IMR-90 (cell line): ENCODE measurements around the gene FBXW2. TPM values are rescaled to one million over a fixed set of nuclear protein-coding genes. Genes with fewer than 3 reads are reported as not detected.

Experiments used
- ATAC-seq: fragments of 200-7000 bp; cut with Tn5 transposase; 2 replicates; pipeline ENCODE4 v1.9.1; 2020; ENCODE audit warnings: low read depth, mild to moderate bottlenecking, moderate library complexity
- BruUV-seq: library from RNA; stranded (reverse); fragments of 400-500 nt; replicated peaks from 2 replicates; lab custom pipeline; 2021; lab: Mats Ljungman, UMichigan
- CTCF ChIA-PET: fragments of 300-600 bp; formaldehyde crosslinking; extraction: SDS; loops from one replicate; lab custom pipeline; 2021; ENCODE audit warnings: antibody characterized with exemption; lab: Yijun Ruan, JAX
- POLR2A ChIA-PET: fragments of 300-600 bp; sonication (Branson Sonifier 250); formaldehyde crosslinking; loops from one replicate; lab custom pipeline; 2022; ENCODE audit warnings: antibody characterized with exemption; ENCODE audit not compliant: unreplicated experiment; lab: Charles Lee
- DNase-seq: peaks from one replicate; pipeline ENCODE4 v3.0.0; 2013
- H2AFZ ChIP-seq: replicated peaks from 2 replicates; pipeline ENCODE3; 2013; ENCODE audit warnings: low read length, mild to moderate bottlenecking; ENCODE audit not compliant: poor library complexity
- H2AK5ac ChIP-seq: 2 replicates; pipeline ENCODE4 v1.6.1; 2013; ENCODE audit warnings: low read depth, low read length, inconsistent platforms
- H2AK9ac ChIP-seq: replicated peaks from 2 replicates; pipeline ENCODE3; 2013; ENCODE audit warnings: mild to moderate bottlenecking, low read depth, low read length, moderate library complexity; ENCODE audit not compliant: poor library complexity
- H2BK120ac ChIP-seq: 2 replicates; pipeline ENCODE4 v1.6.1; 2013; ENCODE audit warnings: low read depth, low read length, inconsistent platforms
- H2BK15ac ChIP-seq: 3 replicates; pipeline ENCODE4 v1.6.1; 2013; ENCODE audit warnings: low read depth, low read length, inconsistent platforms
- H2BK20ac ChIP-seq: 2 replicates; pipeline ENCODE4 v1.6.1; 2013; ENCODE audit warnings: low read depth, mild to moderate bottlenecking, inconsistent platforms, low read length, moderate library complexity
- H2BK5ac ChIP-seq: 2 replicates; pipeline ENCODE4 v1.6.1; 2013; ENCODE audit warnings: mild to moderate bottlenecking, low read depth, low read length, inconsistent platforms; ENCODE audit not compliant: poor library complexity, severe bottlenecking
- H3K14ac ChIP-seq: replicated peaks from 2 replicates; pipeline ENCODE4 v1.6.1; 2013; ENCODE audit warnings: low read depth, low read length, inconsistent platforms
- H3K18ac ChIP-seq: 2 replicates; pipeline ENCODE4 v1.6.1; 2013; ENCODE audit warnings: low read depth, low read length, control low read depth
- H3K23ac ChIP-seq: 2 replicates; pipeline ENCODE4 v1.6.1; 2013; ENCODE audit warnings: low read depth, low read length, inconsistent platforms
- H3K27ac ChIP-seq: 2 replicates; pipeline ENCODE4 v1.5.1; 2013; ENCODE audit warnings: mild to moderate bottlenecking, control low read depth, low read length; ENCODE audit not compliant: insufficient read depth
- H3K27me3 ChIP-seq: 2 replicates; pipeline ENCODE4 v1.6.1; 2013; ENCODE audit warnings: low read length; ENCODE audit not compliant: control insufficient read depth, insufficient read depth
- H3K36me3 ChIP-seq: 2 replicates; pipeline ENCODE4 v1.6.1; 2013; ENCODE audit warnings: low read length, mixed read lengths; ENCODE audit not compliant: control insufficient read depth, insufficient read depth
- H3K4ac ChIP-seq: 2 replicates; pipeline ENCODE4 v1.6.1; 2013; ENCODE audit warnings: low read depth, low read length, inconsistent platforms
- H3K4me1 ChIP-seq: 2 replicates; pipeline ENCODE4 v1.6.1; 2013; ENCODE audit warnings: low read length, mixed read lengths; ENCODE audit not compliant: control insufficient read depth, insufficient read depth
- H3K4me2 ChIP-seq: 2 replicates; pipeline ENCODE4 v1.6.1; 2013; ENCODE audit warnings: low read depth, mild to moderate bottlenecking, control low read depth, low read length, moderate library complexity
- H3K4me3 ChIP-seq: 2 replicates; pipeline ENCODE4 v1.5.1; 2013; ENCODE audit warnings: low read depth, mild to moderate bottlenecking, control low read depth, low read length, moderate library complexity; ENCODE audit not compliant: insufficient read depth
- H3K56ac ChIP-seq: 2 replicates; pipeline ENCODE4 v1.6.1; 2013; ENCODE audit warnings: low read length, inconsistent platforms; ENCODE audit not compliant: insufficient read depth; ENCODE audit errors: extremely low read depth
- H3K79me1 ChIP-seq, 2 experiments: 2 replicates each; pipeline ENCODE4 v1.6.1; 2013; ENCODE audit warnings: low read length in 2 of 2, inconsistent platforms in 1 of 2, low read depth in 1 of 2
- H3K9ac ChIP-seq: 2 replicates; pipeline ENCODE4 v1.6.1; 2013; ENCODE audit warnings: low read depth, low read length, control low read depth
- H3K9me1 ChIP-seq: 2 replicates; pipeline ENCODE4 v1.6.1; 2013; ENCODE audit warnings: low read length, inconsistent platforms; ENCODE audit not compliant: insufficient read depth
- H3K9me3 ChIP-seq: 2 replicates; pipeline ENCODE4 v1.6.1; 2013; ENCODE audit warnings: low read length; ENCODE audit not compliant: control insufficient read depth, insufficient read depth
- H4K20me1 ChIP-seq: 2 replicates; pipeline ENCODE4 v1.6.1; 2013; ENCODE audit warnings: low read length, inconsistent platforms; ENCODE audit not compliant: insufficient read depth
- H4K5ac ChIP-seq: 2 replicates; pipeline ENCODE4 v1.6.1; 2013; ENCODE audit warnings: mild to moderate bottlenecking, low read depth, low read length, control low read depth
- H4K8ac ChIP-seq, 2 experiments: 2 replicates each; pipeline ENCODE4 v1.6.1; 2013; ENCODE audit warnings: low read depth in 2 of 2, low read length in 2 of 2, control low read depth in 1 of 2, inconsistent platforms in 1 of 2
- H4K91ac ChIP-seq: 2 replicates; pipeline ENCODE4 v1.6.1; 2013; ENCODE audit warnings: low read depth, low read length, inconsistent platforms; ENCODE audit not compliant: insufficient read depth
- BHLHE40 ChIP-seq: fragments of 150-350 bp; IDR thresholded peaks from 2 replicates; pipeline ENCODE4 v1.6.1; 2016; ENCODE audit warnings: mild to moderate bottlenecking, low read depth, low read length
- CEBPB ChIP-seq: IDR thresholded peaks from 2 replicates; pipeline ENCODE4 v1.6.1; 2012; ENCODE audit warnings: low read depth, low read length, improper control_type of control experiment
- CHD1 ChIP-seq: IDR thresholded peaks from 2 replicates; pipeline ENCODE4 v1.6.1; 2012; ENCODE audit warnings: low read depth, low read length, improper control_type of control experiment
- CTCF ChIP-seq: conservative IDR thresholded peaks from 2 replicates; pipeline ENCODE4 v1.5.1; 2012; ENCODE audit warnings: mild to moderate bottlenecking, low read depth, low read length, improper control_type of control experiment
- ELK1 ChIP-seq: fragments of 150-350 bp; IDR thresholded peaks from 2 replicates; pipeline ENCODE4 v1.6.1; 2016; ENCODE audit warnings: low read depth, mild to moderate bottlenecking, low read length, moderate library complexity, borderline replicate concordance
- FOS ChIP-seq: fragments of 150-350 bp; IDR thresholded peaks from 2 replicates; pipeline ENCODE4 v1.6.1; 2016; ENCODE audit warnings: low read depth, low read length
- MAFK ChIP-seq: IDR thresholded peaks from 2 replicates; pipeline ENCODE4 v1.6.1; 2012; ENCODE audit warnings: low read depth, low read length, improper control_type of control experiment
- MAZ ChIP-seq: IDR thresholded peaks from 2 replicates; pipeline ENCODE4 v1.6.1; 2012; ENCODE audit warnings: low read depth, mild to moderate bottlenecking, low read length, improper control_type of control experiment, moderate library complexity, borderline replicate concordance
- MXI1 ChIP-seq: IDR thresholded peaks from 2 replicates; pipeline ENCODE4 v1.6.1; 2012; ENCODE audit warnings: low read depth, mild to moderate bottlenecking, low read length, moderate library complexity, borderline replicate concordance
- NFE2L2 ChIP-seq: fragments of 150-350 bp; IDR thresholded peaks from 2 replicates; pipeline ENCODE4 v1.6.1; 2016; ENCODE audit warnings: low read depth, mild to moderate bottlenecking, low read length
- POLR2A ChIP-seq: IDR thresholded peaks from 2 replicates; pipeline ENCODE4 v1.6.1; 2012; ENCODE audit warnings: mild to moderate bottlenecking, low read depth, low read length
- RAD21 ChIP-seq: IDR thresholded peaks from 2 replicates; pipeline ENCODE4 v1.6.1; 2012; ENCODE audit warnings: low read length, improper control_type of control experiment
- RCOR1 ChIP-seq: IDR thresholded peaks from 2 replicates; pipeline ENCODE4 v1.6.1; 2012; ENCODE audit warnings: mild to moderate bottlenecking, low read length, improper control_type of control experiment; ENCODE audit not compliant: insufficient replicate concordance
- RFX5 ChIP-seq: IDR thresholded peaks from 2 replicates; pipeline ENCODE4 v1.8.0; 2012; ENCODE audit warnings: low read depth, mild to moderate bottlenecking, low read length, moderate library complexity
- SMC3 ChIP-seq: fragments of 150-350 bp; IDR thresholded peaks from 2 replicates; pipeline ENCODE4 v1.6.1; 2016; ENCODE audit warnings: low read depth, mild to moderate bottlenecking, antibody characterized with exemption, low read length, moderate library complexity
- WGBS, 2 experiments: methylation state at CpG; one replicate each; pipeline versions ENCODE4 v1.1.5 to v1.1.7; 2013; ENCODE audit warnings: missing lambda C conversion rate in 2 of 2; ENCODE audit not compliant: insufficient read length in 1 of 2; ENCODE audit errors: extremely low coverage in 2 of 2; 5-methylcytosine and 5-hydroxymethylcytosine counted together
- dilution Hi-C: fragments of 300-500 bp; cut with HindIII; formaldehyde crosslinking; loops from one replicate; pipeline ENCODE4 v1.14.3; 2018; ENCODE audit warnings: low sequenced_read_pairs; ENCODE audit not compliant: unreplicated experiment
- in situ Hi-C: fragments of 300-500 bp; cut with MboI; formaldehyde crosslinking; loops from 3 replicates; pipeline ENCODE4 v1.14.3; 2019; ENCODE audit warnings: low sequenced_read_pairs, inconsistent platforms, mixed read lengths
- intact Hi-C: fragments of 100-400 bp; cut with micrococcal nuclease; formaldehyde crosslinking; loops from 2 replicates; pipeline ENCODE4 v1.10.0; 2022
- polyA plus RNA-seq, 3 experiments: library from polyadenylated mRNA; depleted of rRNA; stranded (reverse); fragments of >200 nt; gene quantifications; 2 replicates each; pipeline ENCODE4 v1.2.3, GENCODE V29; 2012; ENCODE audit warnings: low replicate concordance in 1 of 3
- total RNA-seq: library from RNA; depleted of rRNA; stranded (reverse); fragments of >200 nt; gene quantifications from 2 replicates; pipeline ENCODE4 v1.2.3, GENCODE V29; 2012
- TF ChIP-seq, protein P1 (sequence below): fragments of 150-350 bp; IDR thresholded peaks from 2 replicates; pipeline ENCODE4 v1.6.1; 2017; ENCODE audit warnings: mild to moderate bottlenecking, antibody characterized with exemption, low read length, low read depth

FBXW2 gene
- total and polyA plus RNA-seq, 2 of the 4 experiments (the other 2 are of a cell fraction) = 27.1 to 43.5 TPM

DNA sequence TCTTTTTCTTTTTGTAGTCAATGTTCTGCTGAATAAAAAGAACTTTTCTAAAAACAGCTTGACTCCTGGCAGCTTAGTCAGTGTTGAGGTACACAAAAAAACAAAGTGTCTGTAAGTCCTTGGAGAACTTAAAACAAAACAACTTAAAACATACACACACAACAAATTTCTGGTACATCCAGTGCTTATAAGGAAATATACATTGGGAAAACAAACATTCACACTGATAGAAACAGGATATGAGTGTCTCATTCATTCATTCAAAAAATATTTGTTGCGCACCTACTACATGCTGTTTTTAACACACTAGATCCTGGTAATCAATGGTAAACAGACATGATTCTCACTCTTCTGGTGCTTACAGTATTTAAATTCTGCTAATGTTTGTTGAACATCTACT is 51.5 kb downstream of the FBXW2 start:
- Histone ChIP-seq H3K9me1 (no peaks in the 10 kb centered on the region), H3K4me2 (no peak overlapping the region), H3K56ac (no peak overlapping the region), H3K18ac (no peak overlapping the region), H3K9me3 (no peaks in the 10 kb centered on the region), H2BK120ac (no peak overlapping the region), H3K14ac (no peak overlapping the region), H2BK5ac (no peak overlapping the region), H3K9ac (no peak overlapping the region), H3K4me1 (no peaks in the 10 kb centered on the region), H4K8ac (no peak overlapping the region), H3K27me3 (no peaks in the 10 kb centered on the region), H3K23ac (no peak overlapping the region), H4K5ac (no peak overlapping the region), H2AFZ (no peak overlapping the region), H3K4me3 (no peak overlapping the region), H2AK5ac (no peak overlapping the region), H3K27ac (no peak overlapping the region), H3K4ac (no peak overlapping the region), H3K36me3 (no peaks in the 10 kb centered on the region), H2AK9ac (no peak overlapping the region), H4K20me1 (no peaks in the 10 kb centered on the region), H3K79me1 (no peaks in the 10 kb centered on the region), H2BK20ac (no peak overlapping the region), H4K91ac (no peak overlapping the region), H2BK15ac (no peak overlapping the region)
- WGBS, 2 experiments = no CpG with 5 or more reads among the region's 1 CpG
- dilution Hi-C loops (no loop called here), intact Hi-C loops (no loop called here), in situ Hi-C loops (no loop called here)
- POLR2A ChIA-PET = no interaction called here
- ATAC-seq (no peak), DNase-seq (no peak)
- TF ChIP-seq ELK1 = no peak
- TF ChIP-seq POLR2A = no peak
- TF ChIP-seq MAZ = no peak
- no peak for TF ChIP-seq BHLHE40
- no peak for TF ChIP-seq RCOR1
- TF ChIP-seq, protein P1, sequence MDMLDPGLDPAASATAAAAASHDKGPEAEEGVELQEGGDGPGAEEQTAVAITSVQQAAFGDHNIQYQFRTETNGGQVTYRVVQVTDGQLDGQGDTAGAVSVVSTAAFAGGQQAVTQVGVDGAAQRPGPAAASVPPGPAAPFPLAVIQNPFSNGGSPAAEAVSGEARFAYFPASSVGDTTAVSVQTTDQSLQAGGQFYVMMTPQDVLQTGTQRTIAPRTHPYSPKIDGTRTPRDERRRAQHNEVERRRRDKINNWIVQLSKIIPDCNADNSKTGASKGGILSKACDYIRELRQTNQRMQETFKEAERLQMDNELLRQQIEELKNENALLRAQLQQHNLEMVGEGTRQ = no peak
- no peak for TF ChIP-seq CTCF
- no peak for TF ChIP-seq CHD1
- no peak for TF ChIP-seq SMC3
- no peak for TF ChIP-seq MAFK
- TF ChIP-seq FOS = no peak
- TF ChIP-seq RFX5 = no peak
- no peak for TF ChIP-seq MXI1
- no peak for TF ChIP-seq CEBPB
- no peak for TF ChIP-seq NFE2L2
- TF ChIP-seq RAD21 = no peak
- CTCF ChIA-PET = no interaction called here
- no TSS peak for BruUV-seq
